Neural crest cell (in vitro differentiated cells): ENCODE data around the gene DCUN1D5. TPM values are rescaled to one million over a fixed set of nuclear protein-coding genes. Genes with fewer than 3 reads are reported as not detected.
"Not testable (repeated sequence)": the region's sequence is repeated elsewhere in the genome, so short reads cannot be mapped to it uniquely, and the experiment has no call there.

Experiments
- DNase-seq: peaks from one replicate; pipeline ENCODE4 v3.0.0; 2021; ENCODE audit warnings: low read depth, mixed read lengths, low spot score
- H3K27ac Mint-ChIP-seq: one replicate; pipeline ENCODE4 v1.8.0; 2021; ENCODE audit warnings: mild to moderate bottlenecking, mixed read lengths; ENCODE audit not compliant: unreplicated experiment
- H3K27me3 Mint-ChIP-seq: 2 replicates; pipeline ENCODE4 v1.8.0; 2021; ENCODE audit warnings: low read depth, mild to moderate bottlenecking, mixed read lengths
- H3K36me3 Mint-ChIP-seq: 2 replicates; pipeline ENCODE4 v1.8.0; 2021; ENCODE audit warnings: low read depth, mild to moderate bottlenecking, mixed read lengths
- H3K4me1 Mint-ChIP-seq: 2 replicates; pipeline ENCODE4 v1.8.0; 2021; ENCODE audit warnings: mixed read lengths
- H3K4me3 Mint-ChIP-seq: one replicate; pipeline ENCODE4 v1.8.0; 2021; ENCODE audit warnings: mild to moderate bottlenecking, mixed read lengths
- H3K9me3 Mint-ChIP-seq: 2 replicates; pipeline ENCODE4 v1.8.0; 2021; ENCODE audit warnings: mixed read lengths
- total RNA-seq: library from RNA; stranded (reverse); gene quantifications from 2 replicates; pipeline ENCODE4 v1.2.1, GENCODE V29; 2021
- TF ChIP-seq, protein P1 (sequence below): fragments of 200-600 bp; sonication (generic); conservative IDR thresholded peaks from 2 replicates; pipeline ENCODE4 v1.5.0; 2021; ENCODE audit warnings: antibody characterized with exemption, mild to moderate bottlenecking

The DCUN1D5 gene
- total RNA-seq, 1 donor from 2014 or later = 39.1 TPM

DNA sequence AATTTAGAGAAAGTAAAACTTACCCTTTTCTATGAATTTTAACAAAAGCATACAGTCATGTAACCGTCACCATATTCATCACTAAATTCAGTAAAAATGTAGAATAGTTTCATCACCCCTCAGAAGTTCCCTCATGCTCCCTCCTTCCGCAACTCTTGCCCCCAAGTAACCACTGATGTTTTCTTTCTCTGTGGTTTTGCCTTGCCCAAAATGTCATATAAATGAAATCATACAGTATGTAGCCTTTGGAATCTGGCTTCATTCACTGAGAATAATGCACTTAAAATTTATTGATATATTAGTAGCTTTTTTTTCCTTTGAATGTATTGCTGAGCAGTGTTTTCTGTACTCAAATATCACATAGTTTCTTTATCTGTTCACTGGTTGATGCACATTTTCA lies 60.1 kb downstream of the DCUN1D5 start:
- H3K36me3 Mint-ChIP-seq = no peaks in the 10 kb centered on the region
- H3K27me3 Mint-ChIP-seq = peaks cover 4% of the 10 kb centered on the region

DNA sequence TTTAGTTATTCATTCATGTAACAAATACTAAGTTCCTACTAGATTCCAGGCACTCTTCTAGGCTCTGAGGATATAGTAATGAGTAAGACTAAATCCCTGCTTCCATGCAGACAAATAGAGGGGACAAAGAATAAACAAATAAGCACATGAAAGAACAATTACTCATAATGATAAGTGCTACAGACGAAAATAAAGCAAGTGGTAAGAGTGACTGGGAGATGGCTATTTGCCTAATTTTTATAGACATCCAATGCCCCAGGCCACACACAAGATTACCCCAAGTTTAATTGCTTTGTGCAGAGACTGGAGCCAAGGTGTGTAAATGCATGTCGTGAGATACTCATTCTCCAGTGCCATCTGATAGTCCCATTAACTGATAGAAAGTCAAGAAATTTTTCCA lies 62.6 kb downstream of the DCUN1D5 start:
- Mint-ChIP-seq H3K36me3 (no peaks in the 10 kb centered on the region), H3K27ac (no peak overlapping the region), H3K4me1 (peaks cover 3% of the 10 kb centered on the region), H3K9me3 (peaks cover 6% of the 10 kb centered on the region), H3K27me3 (peaks cover 4% of the 10 kb centered on the region), H3K4me3 (no peak overlapping the region)
- DNase-seq = no peak
- TF ChIP-seq, protein P1, sequence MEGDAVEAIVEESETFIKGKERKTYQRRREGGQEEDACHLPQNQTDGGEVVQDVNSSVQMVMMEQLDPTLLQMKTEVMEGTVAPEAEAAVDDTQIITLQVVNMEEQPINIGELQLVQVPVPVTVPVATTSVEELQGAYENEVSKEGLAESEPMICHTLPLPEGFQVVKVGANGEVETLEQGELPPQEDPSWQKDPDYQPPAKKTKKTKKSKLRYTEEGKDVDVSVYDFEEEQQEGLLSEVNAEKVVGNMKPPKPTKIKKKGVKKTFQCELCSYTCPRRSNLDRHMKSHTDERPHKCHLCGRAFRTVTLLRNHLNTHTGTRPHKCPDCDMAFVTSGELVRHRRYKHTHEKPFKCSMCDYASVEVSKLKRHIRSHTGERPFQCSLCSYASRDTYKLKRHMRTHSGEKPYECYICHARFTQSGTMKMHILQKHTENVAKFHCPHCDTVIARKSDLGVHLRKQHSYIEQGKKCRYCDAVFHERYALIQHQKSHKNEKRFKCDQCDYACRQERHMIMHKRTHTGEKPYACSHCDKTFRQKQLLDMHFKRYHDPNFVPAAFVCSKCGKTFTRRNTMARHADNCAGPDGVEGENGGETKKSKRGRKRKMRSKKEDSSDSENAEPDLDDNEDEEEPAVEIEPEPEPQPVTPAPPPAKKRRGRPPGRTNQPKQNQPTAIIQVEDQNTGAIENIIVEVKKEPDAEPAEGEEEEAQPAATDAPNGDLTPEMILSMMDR = no peak

More for the DNA sequence above, 60.1 kb downstream of the DCUN1D5 start:
- TF ChIP-seq, protein P1 = no peak
- Mint-ChIP-seq H3K9me3 (peaks cover 3% of the 10 kb centered on the region), H3K4me3 (no peak overlapping the region), H3K27ac (no peak overlapping the region), H3K4me1 (no peaks in the 10 kb centered on the region)
- no peak for DNase-seq

DNA sequence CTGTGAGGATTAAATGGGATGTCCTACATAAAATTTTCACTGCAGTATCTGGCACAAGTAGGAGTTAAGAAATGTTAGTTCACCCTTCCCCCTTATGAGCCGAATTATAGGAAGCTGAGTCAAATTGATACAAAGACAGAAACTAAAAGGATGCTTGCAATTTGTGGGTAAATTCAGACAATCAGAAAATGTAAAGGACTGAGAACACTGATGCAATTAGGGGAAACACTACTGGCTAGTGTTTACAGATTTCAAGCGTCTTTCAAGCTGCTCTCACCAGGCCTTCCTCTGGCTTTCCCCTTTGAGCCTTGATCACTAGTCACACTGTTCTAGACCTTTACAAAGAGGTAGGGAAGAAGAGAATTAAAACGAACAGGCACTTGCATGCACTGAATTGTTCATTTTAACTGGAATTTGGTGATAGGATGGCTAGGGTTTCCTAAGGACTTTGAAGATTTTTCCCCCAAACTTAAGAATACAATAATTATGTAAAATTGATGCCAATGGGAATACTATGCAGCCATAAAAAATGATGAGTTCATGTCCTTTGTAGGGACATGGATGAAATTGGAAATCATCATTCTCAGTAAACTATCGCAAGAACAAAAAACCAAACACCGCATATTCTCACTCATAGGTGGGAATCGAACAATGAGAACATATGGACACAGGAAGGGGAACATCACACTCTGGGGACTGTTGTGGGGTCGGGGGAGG lies 63.5 kb downstream of the DCUN1D5 start:
- DNase-seq, H3K4me3 Mint-ChIP-seq, H3K27ac Mint-ChIP-seq, H3K36me3 Mint-ChIP-seq, H3K27me3 Mint-ChIP-seq, H3K9me3 Mint-ChIP-seq, H3K4me1 Mint-ChIP-seq: not testable (repeated sequence)

DNA sequence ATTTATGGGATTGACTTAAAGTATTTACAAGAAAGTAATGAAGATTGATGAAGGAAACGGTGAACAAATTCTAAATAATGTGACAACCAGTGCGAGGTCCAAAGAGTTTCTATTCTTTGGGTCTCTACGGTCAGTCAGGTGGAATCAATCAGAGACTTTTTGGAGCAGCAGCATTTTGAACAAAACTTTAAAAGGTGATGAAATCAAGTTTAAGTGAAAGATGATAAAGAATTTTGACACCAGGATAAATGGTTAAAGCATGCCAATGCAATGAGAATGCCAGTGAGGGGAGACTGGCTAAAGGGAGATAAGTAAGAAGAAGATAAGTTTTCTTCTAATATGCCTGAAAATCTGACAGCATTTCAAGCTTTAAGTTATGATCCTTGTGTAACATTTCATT lies 67.9 kb downstream of the DCUN1D5 start:
- H3K4me3 Mint-ChIP-seq = no peak overlapping the region
- TF ChIP-seq, protein P1 = no peak
- H3K36me3 Mint-ChIP-seq = no peaks in the 10 kb centered on the region
- no peak for DNase-seq
- H3K27ac Mint-ChIP-seq = no peak overlapping the region
- H3K9me3 Mint-ChIP-seq = peaks cover 5% of the 10 kb centered on the region
- peaks cover 7% of the 10 kb centered on the region for H3K27me3 Mint-ChIP-seq
- peaks cover 3% of the 10 kb centered on the region for H3K4me1 Mint-ChIP-seq

DNA sequence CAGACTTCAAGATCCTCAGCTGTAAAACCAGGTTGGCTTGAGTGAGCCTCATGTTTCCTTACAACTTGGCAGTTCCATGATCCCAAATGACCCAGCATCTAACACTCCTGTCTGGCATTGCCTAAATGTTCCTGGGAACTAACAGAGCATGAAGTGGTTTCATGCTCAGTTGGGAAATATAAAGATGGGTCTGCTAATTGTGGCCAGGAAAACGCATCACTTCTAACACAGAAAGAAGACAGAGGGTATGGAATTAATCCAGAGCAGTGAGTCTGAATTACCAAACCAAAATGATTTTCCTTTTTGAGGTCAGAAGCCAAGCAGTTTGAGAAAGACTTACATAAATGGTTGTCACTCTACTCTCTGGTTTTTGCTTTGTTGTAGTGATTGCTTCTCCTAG lies 75.9 kb downstream of the DCUN1D5 start:
- Mint-ChIP-seq H3K4me1 (no peaks in the 10 kb centered on the region), H3K36me3 (no peaks in the 10 kb centered on the region), H3K27ac (no peak overlapping the region), H3K27me3 (peaks cover 3% of the 10 kb centered on the region), H3K9me3 (no peaks in the 10 kb centered on the region), H3K4me3 (no peak overlapping the region)
- no peak for DNase-seq
- TF ChIP-seq, protein P1 = no peak

DNA sequence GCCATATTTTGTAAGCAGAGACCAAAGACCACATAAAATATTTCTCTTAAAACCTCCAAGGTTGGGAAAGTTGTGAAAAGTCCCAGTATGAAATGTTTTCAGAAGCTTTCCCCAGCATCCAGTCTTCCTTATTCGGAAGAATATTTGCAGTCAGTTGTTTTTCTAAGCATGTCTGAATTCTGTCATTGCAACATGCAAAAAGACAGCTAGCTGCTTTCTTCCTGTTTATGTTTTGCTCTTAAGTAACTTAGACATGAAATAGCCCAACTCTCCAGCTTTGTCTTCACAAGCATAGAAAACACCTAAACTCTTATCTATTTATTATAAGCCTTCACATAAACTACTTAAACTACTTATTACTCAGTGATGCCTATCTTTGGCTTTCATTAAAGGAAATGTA lies 78.5 kb downstream of the DCUN1D5 start:
- Mint-ChIP-seq H3K27me3 (no peaks in the 10 kb centered on the region), H3K4me3 (no peak overlapping the region), H3K4me1 (no peaks in the 10 kb centered on the region), H3K27ac (no peak overlapping the region), H3K9me3 (no peaks in the 10 kb centered on the region), H3K36me3 (no peaks in the 10 kb centered on the region)
- TF ChIP-seq, protein P1 = no peak
- DNase-seq = no peak

Other genes starting within 250 kb of the DCUN1D5 start
- not detected in 2 replicates for gene MMP3, start 248.6 kb downstream of the DCUN1D5 start, total RNA-seq
- not detected in 2 replicates for gene MMP12, start 217.2 kb downstream of the DCUN1D5 start, total RNA-seq
- not detected in 2 replicates for gene MMP13, start 136.4 kb downstream of the DCUN1D5 start, total RNA-seq
- 20.4 and 21.8 TPM in 2 replicates for gene DYNC2H1, start 17.3 kb upstream of the DCUN1D5 start, total RNA-seq